Measurements from ENCODE around the gene MYH7. TPM values are rescaled to one million over a fixed set of nuclear protein-coding genes. Genes with fewer than 3 reads are reported as not detected.

MYH7 gene
- not detected in 2 replicates for total RNA-seq (2022)
- Bru-seq, nascent RNA, result percentile 4 among the genes with signal in this experiment
- percentile 7 among the genes with signal in this experiment for BruChase-seq, experiment 1, labeled RNA remaining after a 6-hour chase
- BruChase-seq, experiment 2, labeled RNA remaining after a 2-hour chase, result not detected
- long read RNA-seq, result 0 reads

DNA sequence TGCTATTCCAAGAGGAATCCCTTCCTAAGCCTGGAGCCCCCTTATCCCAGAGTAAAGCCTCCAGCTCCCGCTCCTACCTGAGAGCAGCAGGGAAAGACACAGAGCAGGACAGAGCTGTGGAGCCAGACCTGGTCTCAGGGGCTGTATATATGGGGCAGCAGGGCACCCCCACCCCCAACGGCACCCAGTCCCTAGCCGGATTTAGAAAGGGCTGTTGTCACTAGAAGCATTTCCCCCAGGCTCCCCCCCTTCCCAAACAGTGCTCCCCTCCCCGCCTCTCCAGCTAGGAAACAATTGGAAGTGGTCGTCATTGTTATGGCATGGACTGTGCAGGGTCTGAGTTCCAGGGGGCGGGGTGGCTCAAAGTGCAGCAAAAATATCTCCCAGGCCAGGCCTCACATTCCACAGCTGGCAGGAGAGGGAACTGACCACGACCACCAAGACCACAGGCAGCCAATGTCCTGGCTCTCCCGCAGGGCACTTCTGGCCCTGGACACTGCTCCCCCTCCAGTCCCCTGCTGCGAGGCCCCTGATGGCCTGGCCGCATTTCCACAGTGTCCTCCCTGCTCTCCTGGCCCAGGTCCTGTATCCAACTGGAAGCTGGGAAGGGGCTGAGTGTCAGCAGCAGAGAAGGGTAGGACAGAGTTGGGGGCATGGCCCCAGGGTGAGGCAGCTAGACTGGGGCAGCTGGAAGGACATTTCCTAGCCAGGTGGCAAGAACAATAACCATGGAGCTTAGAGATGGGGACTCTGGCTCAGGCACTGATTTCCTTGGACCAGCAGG, at the start of gene MYH7:
Gene MYH7 (minus strand): TSS at position 118 of the 784 bp plus-strand sequence. CDS start 1,928 bp downstream, outside the sequence.
- H3K9me3 Mint-ChIP-seq (ENCODE audit: low read depth, unreplicated experiment), result no peaks in the 10 kb centered on the region
- peaks cover 77% of the 10 kb centered on the region for H3K27me3 Mint-ChIP-seq (ENCODE audit: unreplicated experiment)
- H3K36me3 Mint-ChIP-seq (ENCODE audit: insufficient read depth, unreplicated experiment), result no peaks in the 10 kb centered on the region
- no TSS peak for BruUV-seq (replicated peaks)
- no peaks in the 10 kb centered on the region for H3K4me1 Mint-ChIP-seq (ENCODE audit: low read depth, unreplicated experiment)
- CTCF ChIA-PET, result no interaction called here
- no peak for TF ChIP-seq CTCF (IDR thresholded peaks at IDR 0.05; ENCODE audit: unreplicated experiment)
- intact Hi-C loops (cut with micrococcal nuclease; ENCODE audit: unreplicated experiment), result no loop called here
- no peak for DNase-seq
- H3K4me3 Mint-ChIP-seq (ENCODE audit: low read depth, unreplicated experiment), result no peak within 1 kb of the TSS
- no peak within 1 kb of the TSS for H3K27ac Mint-ChIP-seq (ENCODE audit: unreplicated experiment)

DNA sequence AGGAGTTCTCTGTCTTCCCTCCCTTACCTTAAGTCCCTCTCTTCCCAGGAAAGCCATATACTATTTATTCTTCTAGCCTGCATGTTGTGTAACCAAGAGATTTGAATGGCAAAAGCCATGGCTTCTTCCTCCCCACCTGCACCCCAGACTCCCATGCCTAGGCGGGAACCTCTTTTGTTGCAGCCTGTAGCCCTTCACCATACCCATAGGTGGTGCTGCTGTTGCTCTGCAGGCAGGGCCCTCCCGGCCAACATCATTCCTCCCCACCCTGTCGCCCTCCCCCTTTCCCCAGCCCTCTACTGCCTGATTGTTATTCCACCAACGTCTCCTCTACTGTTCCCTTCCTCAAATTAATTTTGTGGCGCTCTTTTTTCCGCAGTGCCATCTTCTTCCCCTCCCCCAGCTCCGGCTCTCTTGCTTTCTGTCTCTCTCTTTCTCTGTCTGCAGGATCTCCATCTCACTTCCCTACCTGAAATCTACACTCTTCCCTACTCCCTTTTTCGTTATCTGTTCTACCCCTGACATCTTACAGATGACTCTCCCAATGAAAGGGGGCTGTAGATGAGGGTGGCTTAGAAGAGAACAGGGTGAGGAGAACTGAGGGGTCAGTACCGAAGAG, 47.9 kb upstream of the MYH7 start:
- peak; percentile 26 for TF ChIP-seq CTCF (IDR thresholded peaks at IDR 0.05; ENCODE audit: unreplicated experiment)
- H3K9me3 Mint-ChIP-seq (ENCODE audit: low read depth, unreplicated experiment), result no peaks in the 10 kb centered on the region
- H3K4me1 Mint-ChIP-seq (ENCODE audit: low read depth, unreplicated experiment), result no peaks in the 10 kb centered on the region
- no TSS peak for BruUV-seq (replicated peaks)
- DNase-seq, result peak; percentile 7
- no peak overlapping the region for H3K27ac Mint-ChIP-seq (ENCODE audit: unreplicated experiment)
- H3K27me3 Mint-ChIP-seq (ENCODE audit: unreplicated experiment), result no peaks in the 10 kb centered on the region
- H3K4me3 Mint-ChIP-seq (ENCODE audit: low read depth, unreplicated experiment), result no peak overlapping the region
- no peaks in the 10 kb centered on the region for H3K36me3 Mint-ChIP-seq (ENCODE audit: insufficient read depth, unreplicated experiment)
- intact Hi-C loops (cut with micrococcal nuclease; ENCODE audit: unreplicated experiment), result no loop called here
- CTCF ChIA-PET, result no interaction called here

GRCh38 chr14:23482823-23483148, 47.3 kb upstream of the MYH7 start:
- BruUV-seq (replicated peaks), result no TSS peak
- no peak for TF ChIP-seq CTCF (IDR thresholded peaks at IDR 0.05; ENCODE audit: unreplicated experiment)
- CTCF ChIA-PET, result no interaction called here
- H3K27me3 Mint-ChIP-seq (ENCODE audit: unreplicated experiment), result no peaks in the 10 kb centered on the region
- intact Hi-C loops (cut with micrococcal nuclease; ENCODE audit: unreplicated experiment), result no loop called here
- peaks cover 3% of the 10 kb centered on the region for H3K36me3 Mint-ChIP-seq (ENCODE audit: insufficient read depth, unreplicated experiment)
- no peak overlapping the region for H3K27ac Mint-ChIP-seq (ENCODE audit: unreplicated experiment)
- H3K4me3 Mint-ChIP-seq (ENCODE audit: low read depth, unreplicated experiment), result no peak overlapping the region
- H3K4me1 Mint-ChIP-seq (ENCODE audit: low read depth, unreplicated experiment), result no peaks in the 10 kb centered on the region
- DNase-seq, result no peak
- H3K9me3 Mint-ChIP-seq (ENCODE audit: low read depth, unreplicated experiment), result no peaks in the 10 kb centered on the region

DNA sequence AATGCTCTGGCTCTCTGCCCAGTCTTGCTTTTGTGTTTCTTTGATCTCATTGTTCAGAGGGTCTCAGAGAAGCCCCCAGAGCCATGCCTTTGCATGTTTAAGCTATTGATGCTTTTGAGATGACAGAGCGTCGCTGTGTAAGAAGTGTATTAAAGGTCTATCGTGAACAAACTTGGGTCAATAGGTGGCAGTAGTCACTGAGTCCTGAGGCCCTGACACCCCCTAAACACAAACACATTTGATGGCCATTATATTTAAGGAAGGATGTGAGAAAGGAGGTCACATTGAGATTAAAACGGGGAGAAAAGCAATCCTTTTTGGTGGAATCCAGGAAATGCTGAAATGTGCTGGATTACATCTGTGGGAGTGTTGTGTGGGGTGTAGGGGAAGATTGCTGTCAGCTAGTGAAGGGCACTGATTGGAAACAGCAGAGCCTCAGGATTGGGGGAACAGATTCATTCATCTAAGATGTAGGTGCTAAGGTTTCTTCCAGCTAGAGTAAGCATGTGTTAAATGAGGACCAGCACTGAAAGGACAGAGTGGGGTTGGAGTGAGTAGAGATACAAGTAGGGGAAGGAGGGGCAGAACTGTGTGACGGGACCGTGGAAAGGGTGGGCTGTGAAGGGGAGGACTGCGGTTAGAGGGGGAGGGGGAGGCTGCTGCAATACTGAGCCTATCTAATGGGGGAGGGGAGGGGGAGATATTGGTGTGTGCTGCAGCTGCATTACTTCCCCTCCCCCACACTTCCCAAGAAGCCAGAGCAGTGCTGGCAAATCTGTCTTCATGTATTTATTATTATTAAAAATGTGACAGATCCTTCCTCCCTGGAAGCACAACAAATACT, 46.7 kb upstream of the MYH7 start:
- Mint-ChIP-seq H3K9me3 (ENCODE audit: low read depth, unreplicated experiment) (no peaks in the 10 kb centered on the region), H3K4me3 (ENCODE audit: low read depth, unreplicated experiment) (no peak overlapping the region), H3K36me3 (ENCODE audit: insufficient read depth, unreplicated experiment) (peaks cover 9% of the 10 kb centered on the region), H3K27me3 (ENCODE audit: unreplicated experiment) (no peaks in the 10 kb centered on the region), H3K4me1 (ENCODE audit: low read depth, unreplicated experiment) (no peaks in the 10 kb centered on the region), H3K27ac (ENCODE audit: unreplicated experiment) (no peak overlapping the region)
- BruUV-seq (replicated peaks), result no TSS peak
- intact Hi-C loops (cut with micrococcal nuclease; ENCODE audit: unreplicated experiment), result no loop called here
- no peak for DNase-seq
- TF ChIP-seq CTCF (IDR thresholded peaks at IDR 0.05; ENCODE audit: unreplicated experiment), result no peak
- CTCF ChIA-PET, result no interaction called here
